HEK293 (cell line): ENCODE measurements around the gene PAAF1.

Experiments
- REST ChIP-seq: fragments of 450-650 bp; formaldehyde crosslinking; IDR thresholded peaks from 2 replicates; pipeline ENCODE4 v1.5.1; 2016; ENCODE audit warnings: missing biosample characterization, missing genetic modification characterization
- TCF7L2 ChIP-seq: IDR thresholded peaks from 2 replicates; pipeline ENCODE4 v1.6.1; 2011; ENCODE audit warnings: low read depth, mild to moderate bottlenecking, inconsistent platforms, low read length, moderate library complexity, borderline replicate concordance
- ZNF555 ChIP-seq: fragments of 450-650 bp; formaldehyde crosslinking; conservative IDR thresholded peaks from 2 replicates; pipeline ENCODE4 v1.5.1; 2017; ENCODE audit warnings: missing biosample characterization, mild to moderate bottlenecking, missing genetic modification characterization, inconsistent platforms
- ZNF777 ChIP-seq: fragments of 450-650 bp; formaldehyde crosslinking; IDR thresholded peaks from 2 replicates; pipeline ENCODE4 v1.5.1; 2017; ENCODE audit warnings: missing biosample characterization, missing genetic modification characterization, borderline replicate concordance
- TF ChIP-seq, protein P1 (sequence below): fragments of 450-650 bp; formaldehyde crosslinking; IDR thresholded peaks from 2 replicates; pipeline ENCODE4 v1.5.1; 2016; ENCODE audit warnings: missing biosample characterization, missing genetic modification characterization

- TF ChIP-seq, protein P1, sequence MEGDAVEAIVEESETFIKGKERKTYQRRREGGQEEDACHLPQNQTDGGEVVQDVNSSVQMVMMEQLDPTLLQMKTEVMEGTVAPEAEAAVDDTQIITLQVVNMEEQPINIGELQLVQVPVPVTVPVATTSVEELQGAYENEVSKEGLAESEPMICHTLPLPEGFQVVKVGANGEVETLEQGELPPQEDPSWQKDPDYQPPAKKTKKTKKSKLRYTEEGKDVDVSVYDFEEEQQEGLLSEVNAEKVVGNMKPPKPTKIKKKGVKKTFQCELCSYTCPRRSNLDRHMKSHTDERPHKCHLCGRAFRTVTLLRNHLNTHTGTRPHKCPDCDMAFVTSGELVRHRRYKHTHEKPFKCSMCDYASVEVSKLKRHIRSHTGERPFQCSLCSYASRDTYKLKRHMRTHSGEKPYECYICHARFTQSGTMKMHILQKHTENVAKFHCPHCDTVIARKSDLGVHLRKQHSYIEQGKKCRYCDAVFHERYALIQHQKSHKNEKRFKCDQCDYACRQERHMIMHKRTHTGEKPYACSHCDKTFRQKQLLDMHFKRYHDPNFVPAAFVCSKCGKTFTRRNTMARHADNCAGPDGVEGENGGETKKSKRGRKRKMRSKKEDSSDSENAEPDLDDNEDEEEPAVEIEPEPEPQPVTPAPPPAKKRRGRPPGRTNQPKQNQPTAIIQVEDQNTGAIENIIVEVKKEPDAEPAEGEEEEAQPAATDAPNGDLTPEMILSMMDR (tag by site-specific recombination) = no peak
- TF ChIP-seq TCF7L2 (no peak), ZNF555 (tag by site-specific recombination) (no peak), ZNF777 (no peak), REST (tag by site-specific recombination) (no peak)
Observed at GRCh38 chr11:73962101-73962705, 85.4 kb downstream of the PAAF1 start.
